ENCODE measurements around the gene KCNK7. TPM values are rescaled to one million over a fixed set of nuclear protein-coding genes. Genes with fewer than 3 reads are reported as not detected.

Gene KCNK7
- total RNA-seq, 1 experiment from 2014 or later: 1.2 TPM

DNA sequence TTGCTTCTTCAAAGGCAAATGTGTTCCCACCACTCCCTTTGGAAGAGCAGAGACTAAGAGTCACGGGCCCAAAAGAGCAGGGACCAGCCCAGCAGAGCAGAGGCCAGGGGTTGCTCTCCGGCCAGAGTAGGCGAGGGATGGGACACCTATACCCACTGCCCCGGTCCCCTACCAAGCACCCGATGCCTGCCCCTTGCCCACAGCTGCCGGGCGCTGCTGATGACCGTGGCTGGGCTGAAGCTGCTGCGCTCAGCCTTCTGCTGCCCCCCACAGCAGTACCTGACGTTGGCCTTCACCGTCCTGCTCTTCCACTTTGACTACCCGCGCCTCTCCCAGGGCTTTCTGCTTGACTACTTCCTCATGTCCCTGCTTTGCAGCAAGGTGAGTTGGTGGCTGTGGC is 31.6 kb upstream of the KCNK7 start:
- no peak for DNase-seq (ENCODE audit: low spot score)

DNA sequence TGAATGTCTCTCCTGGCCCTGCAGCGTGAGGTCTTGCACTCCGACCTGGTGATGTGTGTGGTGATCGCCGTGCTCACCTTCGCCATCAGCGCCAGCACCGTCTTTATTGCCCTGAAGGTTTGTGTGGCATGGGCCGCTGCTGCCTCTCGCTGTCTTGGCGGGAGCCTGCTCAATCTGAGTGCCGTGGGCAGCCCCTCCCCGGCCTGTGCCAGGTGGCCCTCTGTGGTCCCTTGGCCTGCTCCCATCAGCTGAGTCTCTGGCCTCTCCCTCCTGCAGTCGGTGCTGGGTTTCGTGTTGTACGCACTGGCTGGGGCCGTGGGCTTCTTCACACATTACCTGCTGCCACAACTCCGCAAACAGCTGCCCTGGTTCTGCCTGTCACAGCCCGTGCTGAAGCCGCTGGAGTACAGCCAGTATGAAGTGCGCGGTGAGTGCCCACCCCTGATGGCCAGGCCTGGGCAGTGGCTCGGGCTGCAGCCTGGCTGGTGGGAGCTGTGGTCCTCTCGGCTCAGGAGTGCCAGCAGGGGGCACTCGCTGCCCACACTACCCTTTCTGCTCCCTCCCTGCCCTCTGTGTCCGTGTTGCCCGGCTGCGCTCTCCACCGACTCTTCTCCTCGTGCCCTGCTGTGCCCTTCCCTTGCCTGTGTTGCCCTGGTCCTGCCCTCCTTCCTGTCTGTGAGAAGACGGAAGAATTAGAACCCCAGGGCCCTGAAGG is 30.2 kb upstream of the KCNK7 start:
- DNase-seq (ENCODE audit: low spot score): peak; percentile 62

DNA sequence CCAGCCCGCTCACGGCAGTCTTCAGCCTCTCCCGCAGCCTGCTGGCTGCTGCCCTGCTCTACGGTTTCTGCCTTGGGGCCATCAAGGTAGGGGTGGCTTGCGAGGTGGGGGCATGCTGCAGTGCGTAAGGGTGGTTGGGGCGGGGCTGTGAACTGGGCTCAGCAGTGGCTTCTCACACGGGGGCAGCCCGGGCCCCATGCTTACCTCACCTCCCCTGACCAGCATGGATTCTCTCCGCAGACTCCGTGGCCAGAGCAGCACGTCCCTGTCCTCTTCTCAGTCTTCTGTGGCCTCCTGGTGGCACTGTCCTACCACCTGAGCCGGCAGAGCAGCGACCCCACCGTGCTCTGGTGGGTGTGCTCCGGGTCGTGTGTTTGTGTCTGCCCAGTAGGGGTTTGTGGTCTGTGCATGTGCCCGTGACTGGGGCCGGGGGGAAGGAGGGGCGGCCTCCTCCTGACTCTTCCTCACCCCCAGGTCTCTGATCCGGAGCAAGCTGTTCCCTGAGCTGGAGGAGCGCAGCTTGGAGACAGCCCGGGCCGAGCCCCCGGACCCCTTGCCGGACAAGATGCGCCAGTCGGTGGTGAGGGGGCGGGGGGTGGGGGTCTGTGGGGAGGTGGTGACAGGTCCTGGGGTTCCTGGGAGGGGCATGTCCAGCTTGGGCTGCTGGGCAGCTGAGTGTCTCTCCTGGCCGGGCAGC is 29.5 kb upstream of the KCNK7 start:
- DNase-seq (ENCODE audit: low spot score): no peak

DNA sequence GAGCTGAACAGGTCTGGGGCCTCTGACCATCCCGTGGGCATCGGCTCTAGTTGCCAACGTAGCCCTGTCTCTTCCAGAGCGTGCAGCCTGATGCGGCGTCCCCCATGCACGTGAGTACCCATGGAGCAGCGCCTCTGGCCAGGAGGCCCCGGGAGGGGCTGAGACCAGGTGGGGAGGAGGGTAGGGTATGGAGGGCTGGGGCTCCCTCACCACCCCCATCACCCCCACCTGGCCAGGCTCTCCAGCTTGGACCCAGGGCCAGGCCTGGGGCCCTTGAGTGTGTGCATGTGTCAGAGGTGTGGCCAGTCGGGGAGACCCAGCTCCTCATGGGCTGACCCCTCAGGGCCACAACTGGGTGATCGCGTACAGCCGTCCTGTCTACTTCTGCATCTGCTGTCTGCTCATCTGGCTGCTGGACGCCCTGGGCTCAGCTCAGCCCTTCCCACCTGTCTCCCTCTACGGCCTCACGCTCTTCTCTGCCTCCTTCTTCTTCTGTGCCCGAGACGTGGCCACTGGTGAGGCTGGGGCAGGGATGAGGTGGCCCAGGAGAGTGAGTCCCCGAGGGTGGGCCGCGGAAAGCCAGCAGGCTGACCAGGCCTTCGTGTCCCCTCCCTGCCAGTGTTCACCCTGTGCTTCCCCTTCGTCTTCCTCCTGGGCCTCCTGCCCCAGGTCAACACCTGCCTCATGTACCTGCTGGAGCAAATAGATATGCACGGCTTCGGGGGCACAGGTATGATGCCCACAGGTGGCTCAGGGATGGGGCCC is 28.4 kb upstream of the KCNK7 start:
- DNase-seq (ENCODE audit: low spot score): no peak

DNA sequence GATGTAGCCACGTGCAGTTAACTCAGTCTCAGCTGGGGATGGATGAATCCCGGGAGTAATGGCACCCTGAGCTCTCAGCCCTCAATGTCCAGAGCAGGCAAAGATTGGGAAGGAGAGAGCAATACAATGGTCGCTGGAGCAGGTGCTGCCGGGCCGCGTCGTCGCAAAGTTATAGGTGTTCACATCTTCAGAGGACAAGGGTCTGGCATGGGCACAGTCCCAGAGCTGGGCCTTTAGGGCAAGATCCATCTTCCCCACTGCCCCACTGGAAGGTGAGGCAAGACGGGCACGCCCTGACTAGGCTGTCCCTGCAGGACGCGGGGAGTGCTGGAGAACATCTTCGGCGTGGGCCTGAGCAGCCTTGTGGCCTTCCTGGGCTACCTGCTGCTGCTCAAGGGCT is 27.6 kb upstream of the KCNK7 start:
- DNase-seq (ENCODE audit: low spot score): no peak

DNA sequence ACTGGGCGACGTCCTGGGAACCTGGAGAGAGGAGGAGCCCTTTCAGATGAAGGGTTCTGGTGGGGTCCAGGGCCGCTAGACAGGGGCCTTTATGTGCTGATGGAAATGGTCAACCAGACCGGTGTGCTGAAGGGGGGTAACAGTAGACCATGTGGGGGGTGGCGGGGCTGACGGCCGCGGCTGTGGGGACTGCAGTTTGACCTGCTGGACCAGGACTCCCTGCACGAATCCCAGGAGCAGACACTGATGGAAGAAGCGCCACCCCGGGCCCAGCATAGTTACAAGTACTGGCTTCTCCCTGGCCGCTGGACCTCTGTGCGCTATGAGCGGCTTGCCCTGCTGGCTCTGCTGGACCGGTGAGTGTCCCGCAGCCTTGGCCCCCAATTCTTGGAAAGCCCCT is 26.4 kb upstream of the KCNK7 start:
- no peak for DNase-seq (ENCODE audit: low spot score)

DNA sequence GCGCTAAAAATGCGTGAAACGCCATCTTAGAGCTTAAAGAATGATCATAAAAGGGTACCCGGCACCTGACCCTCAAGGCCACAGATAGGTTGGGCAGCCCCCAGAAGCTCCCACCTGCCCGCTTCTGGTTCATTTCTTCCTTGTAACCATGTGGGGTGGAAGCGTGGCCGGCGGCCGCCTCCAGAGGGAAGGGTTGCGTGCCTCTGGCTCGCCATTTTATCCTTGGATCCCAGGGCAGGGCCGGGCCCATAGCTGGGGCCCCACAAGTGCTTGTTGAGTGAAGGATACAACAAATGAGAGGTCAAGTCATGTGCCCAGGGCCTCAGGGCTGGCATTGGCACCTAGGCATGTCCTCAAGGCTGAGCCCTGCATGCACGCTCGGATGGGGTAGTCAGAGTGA is 25.9 kb upstream of the KCNK7 start:
- no peak for DNase-seq (ENCODE audit: low spot score)

DNA sequence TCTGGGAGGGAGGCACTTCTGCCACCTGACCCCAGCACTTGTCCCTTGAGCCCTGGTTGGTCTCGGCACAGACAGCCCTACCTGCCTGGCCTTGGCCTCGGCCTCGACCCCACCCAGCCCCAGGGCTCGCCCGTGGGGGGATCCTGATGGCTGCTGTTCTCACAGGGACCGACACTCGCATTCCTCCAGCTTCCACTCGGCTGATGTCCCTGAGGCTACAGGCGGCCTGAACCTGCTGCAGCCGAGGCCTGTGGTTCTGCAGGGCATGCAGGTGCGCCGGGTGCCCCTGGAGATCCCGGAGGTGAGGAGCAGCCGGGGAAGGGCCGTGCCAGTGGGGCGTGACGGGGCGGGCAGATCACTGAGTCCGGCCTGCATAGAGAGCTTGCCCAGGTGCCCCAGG is 25.1 kb upstream of the KCNK7 start:
- no peak for DNase-seq (ENCODE audit: low spot score)

DNA sequence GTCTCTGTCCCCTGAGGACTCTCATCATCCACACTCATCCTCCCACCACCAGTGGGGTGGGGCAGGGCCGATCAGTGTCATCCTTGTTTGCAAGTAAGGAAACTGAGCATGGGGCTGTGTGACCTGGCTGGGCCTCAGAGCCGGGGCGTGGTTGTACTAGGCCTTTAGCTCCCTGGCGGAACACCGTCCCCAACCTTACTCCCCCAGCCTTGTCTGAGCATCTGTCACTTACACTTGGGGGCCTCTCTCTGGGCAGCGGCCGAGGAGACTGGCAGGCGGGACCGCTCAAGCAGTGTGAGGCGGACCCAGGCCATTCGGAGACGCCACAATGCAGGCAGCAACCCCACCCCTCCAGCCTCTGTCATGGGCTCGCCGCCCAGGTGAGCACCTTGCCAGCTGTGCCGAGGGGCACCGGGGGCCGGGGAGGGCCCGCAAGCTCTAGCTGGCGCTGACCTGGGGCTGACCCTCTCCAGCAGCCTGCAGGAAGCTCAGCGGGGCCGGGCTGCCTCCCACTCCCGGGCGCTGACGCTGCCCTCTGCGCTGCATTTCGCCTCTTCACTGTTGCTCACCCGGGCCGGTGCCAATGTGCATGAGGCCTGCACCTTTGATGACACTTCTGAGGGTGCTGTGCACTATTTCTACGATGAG is 23.8 kb upstream of the KCNK7 start:
- DNase-seq (ENCODE audit: low spot score): no peak

DNA sequence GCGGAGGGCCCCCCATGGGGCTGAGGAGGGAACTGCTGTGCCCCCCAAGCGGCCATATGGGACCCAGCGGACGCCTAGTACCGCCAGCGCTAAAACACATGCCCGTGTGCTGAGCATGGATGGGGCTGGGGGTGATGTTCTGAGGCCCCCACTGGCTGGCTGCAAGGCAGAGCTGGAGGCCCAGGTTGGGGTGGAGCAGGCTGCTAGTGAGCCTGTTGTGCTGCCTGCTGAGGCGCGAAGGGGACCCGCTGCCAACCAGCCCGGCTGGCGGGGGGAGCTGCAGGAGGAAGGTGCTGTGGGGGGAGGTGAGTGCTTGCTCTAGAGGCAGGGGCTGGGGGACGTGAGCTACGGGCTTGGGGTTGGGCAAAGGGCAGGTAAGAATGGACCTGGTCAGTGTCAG is 23.2 kb upstream of the KCNK7 start:
- no peak for DNase-seq (ENCODE audit: low spot score)

DNA sequence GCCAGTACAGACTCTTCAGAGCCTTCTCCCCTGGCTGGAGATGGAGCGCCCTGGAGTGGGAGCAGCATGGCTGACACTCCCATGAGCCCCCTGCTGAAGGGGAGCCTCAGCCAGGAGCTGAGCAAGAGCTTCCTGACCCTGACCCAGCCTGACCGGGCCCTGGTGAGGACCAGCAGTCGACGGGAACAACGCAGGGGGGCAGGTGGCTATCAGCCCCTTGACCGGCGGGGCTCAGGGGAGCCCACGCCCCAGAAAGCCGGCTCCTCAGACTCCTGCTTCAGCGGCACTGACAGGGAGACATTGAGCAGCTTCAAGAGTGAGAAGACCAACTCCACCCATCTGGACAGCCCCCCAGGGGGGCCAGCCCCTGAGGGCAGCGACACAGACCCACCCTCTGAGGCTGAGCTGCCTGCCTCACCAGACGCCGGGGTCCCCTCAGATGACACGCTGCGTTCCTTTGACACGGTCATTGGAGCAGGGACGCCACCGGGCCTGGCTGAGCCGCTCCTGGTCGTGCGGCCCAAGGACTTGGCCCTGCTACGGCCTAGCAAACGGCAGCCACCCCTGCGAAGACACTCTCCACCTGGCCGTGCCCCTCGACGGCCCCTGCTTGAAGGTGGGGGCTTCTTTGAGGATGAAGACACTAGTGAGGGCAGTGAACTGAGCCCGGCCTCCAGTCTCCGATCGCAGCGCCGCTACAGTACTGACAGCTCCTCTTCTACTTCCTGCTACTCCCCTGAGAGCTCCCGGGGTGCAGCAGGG is 22.6 kb upstream of the KCNK7 start:
- no peak for DNase-seq (ENCODE audit: low spot score)

DNA sequence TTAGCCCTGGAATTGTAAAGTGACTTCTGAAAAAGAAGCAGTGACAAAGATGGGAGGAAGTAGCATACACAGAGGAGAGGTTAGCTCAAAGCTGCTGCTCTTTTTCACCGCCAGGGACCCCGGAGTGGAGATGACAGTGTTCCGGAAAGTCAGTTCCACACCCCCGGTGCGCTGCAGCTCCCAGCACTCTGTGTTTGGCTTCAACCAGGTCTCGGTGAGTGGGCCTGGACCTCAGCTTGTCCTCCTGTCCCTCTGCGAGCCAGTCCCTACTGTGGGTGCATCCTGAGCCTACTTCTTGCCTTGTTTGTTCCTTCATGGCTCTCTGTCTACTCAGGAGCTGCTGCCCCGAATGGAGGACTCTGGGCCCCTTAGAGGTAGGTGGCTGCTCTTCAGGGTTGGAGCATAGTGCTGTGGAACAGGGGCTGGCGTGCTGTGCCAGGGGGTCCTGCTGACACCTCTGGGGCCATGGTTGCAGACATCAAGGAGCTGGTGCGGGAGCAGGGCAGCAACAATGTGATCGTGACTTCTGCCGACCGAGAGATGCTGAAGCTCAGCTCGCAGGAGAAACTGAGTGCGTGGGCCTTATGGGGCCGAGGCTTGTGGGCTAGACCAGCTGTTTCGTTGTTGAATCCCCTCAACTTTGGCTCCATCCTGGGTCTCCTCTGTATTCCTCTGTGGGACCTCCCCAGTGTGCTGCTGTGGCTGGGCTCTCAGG is 21.7 kb upstream of the KCNK7 start:
- DNase-seq (ENCODE audit: low spot score): no peak

DNA sequence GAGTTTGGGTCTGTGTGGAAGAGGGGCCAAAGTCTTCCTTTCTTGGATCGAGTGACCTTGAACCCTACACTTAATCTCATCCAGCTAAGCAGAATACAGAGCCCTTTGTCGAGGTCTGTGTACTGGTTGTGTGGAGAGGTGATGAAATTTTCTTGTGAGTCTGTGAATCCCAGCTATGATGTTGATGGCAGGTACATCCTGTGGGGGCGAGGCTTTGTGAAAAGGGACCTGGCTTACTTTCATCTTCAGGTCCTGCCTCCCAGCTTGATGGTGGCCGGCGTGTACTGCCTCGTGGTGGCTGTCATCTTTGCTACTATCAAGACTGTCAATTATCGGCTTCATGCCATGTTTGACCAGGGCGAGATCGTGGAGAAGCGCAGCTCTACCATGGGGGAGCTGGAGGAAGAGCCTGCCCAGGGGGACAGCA is 21.0 kb upstream of the KCNK7 start:
- no peak for DNase-seq (ENCODE audit: low spot score)

DNA sequence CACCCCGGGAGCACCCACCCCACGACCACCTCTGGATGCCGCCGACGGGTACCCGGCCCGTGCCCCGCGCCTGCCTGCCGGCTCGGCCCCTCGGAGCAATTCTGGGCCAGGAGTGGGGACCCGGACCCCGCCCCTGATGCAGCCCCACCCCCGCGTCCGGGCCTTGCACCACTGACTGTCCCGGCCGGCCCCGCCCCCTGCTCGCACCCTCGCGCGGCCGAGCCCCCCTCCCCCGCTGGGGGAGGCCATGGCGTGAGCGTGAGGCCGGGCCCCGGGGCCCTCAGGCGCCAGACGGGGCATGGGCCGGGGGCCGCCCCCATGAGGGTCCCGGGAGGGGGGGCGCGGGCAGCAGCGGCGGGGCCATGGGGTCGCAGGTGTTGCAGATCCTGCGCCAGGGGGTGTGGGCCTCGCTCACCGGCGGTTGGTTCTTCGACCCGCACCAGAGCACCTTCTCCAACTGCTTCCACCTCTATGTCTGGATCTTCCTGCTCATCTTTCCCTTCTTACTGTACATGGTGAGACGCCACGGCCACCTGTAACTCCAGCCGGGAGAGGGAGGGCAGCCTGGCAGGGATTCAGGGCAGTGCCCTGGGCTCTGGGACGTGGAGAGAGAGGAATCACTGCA is 20.5 kb upstream of the KCNK7 start:
- DNase-seq (ENCODE audit: low spot score): no peak

DNA sequence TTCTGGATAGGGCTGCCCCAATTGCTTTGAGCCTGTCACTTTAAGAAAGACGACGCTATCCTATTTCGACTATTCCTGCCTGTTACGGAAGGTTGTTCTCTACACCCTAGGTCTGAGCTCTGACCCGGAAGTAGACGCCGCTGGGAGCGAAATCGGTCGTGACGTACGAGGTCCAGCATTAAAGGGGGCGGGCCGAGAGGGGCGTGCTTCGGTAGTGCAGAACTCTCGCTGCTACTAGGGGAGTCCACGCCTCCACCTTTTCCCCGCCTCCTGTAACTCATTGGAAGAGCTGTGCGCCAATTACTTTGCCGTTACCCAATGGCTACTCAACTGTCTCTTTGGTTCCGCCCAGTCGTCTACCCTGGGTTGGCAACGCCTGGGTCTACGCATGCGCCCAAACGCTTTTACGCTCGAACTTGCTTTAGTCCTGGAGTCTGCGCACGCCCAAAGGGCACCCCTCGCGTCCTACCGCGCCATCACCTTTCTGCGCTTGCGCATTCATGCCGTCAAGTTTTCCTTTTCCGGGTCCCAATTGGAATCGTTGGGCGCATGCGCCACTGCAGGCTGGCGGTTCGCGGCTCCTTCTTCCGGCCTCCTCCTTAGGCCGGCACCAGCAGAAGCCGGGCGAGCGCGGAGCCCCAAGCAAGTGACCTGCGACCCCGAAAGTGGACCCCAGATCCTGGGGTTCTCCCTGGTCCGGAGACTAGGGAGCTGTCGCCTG is 19.8 kb upstream of the KCNK7 start, which contains the start of gene PCNX3:
TSS of gene PCNX3 (plus strand) at position 548 of the 721 bp plus-strand sequence. CDS start 536 bp downstream, outside the sequence.
- DNase-seq (ENCODE audit: low spot score): peak; percentile 100

DNA sequence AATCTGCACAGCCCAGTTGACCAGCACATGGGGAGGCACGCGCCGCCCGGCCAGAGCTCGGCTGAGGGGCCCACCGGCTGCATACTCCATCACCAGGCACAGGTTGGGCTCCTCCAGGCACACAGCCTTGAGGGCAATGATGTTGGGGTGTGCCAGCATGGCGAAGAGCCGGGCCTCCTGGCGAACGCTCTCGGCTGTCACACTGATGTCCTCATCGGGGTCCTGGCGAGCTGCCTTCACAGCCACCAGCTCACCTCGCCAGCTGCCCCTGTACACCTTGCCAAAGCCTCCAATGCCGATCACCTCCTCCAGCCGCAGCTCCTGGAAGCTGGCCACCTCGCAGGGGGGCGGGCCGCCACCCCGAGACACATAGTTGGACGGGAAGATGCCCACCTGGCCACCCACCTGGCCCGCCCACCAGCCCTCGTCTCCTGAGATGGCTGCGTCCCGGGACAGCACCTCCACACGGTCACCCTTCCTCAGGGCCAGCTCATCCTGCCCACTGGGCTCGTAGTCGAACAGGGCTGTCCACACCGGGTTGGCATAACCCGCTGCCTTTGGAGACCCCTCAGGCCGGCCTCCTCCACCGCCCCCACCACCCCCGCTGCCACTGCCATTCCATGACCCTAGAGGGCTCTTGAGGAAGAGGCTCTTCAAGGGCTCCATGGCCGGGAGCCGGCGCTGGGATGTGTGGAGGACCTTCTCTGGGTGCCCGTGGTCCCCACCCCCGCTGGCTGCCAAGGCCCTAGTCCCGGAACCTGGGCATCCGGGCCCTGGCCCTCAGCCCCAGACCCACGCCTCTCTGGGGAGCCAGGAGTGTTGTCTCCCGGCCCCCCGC is 17.7 kb upstream of the KCNK7 start:
- DNase-seq (ENCODE audit: low spot score): peak; percentile 59

DNA sequence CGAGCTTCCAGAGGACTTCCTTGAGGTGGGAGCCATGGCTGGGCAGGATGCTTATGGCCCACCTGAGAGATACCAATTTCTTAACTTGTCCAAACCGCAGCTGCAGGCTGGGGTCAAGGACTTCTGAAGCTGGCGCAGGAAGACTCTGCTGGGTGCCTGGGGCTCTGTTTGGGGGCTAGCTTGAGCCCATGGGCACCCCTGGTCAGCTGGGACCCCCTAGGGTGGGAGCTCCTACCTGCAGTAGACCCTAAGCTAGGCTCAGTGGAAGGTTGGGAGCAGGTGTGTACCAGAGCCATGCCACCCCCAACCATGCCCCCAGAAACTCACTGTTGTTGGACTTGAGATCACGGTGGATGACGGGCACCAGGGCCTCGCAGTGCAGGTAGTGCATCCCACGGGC is 17.1 kb upstream of the KCNK7 start:
- DNase-seq (ENCODE audit: low spot score): no peak
